Upper lobe of right lung (tissue), 1 donor: ENCODE data around the gene CHKB. TPM values are rescaled to one million over a fixed set of nuclear protein-coding genes. Genes with fewer than 3 reads are reported as not detected.

Experiments
- ATAC-seq: fragments of 200-7000 bp; cut with Tn5 transposase; one replicate; pipeline ENCODE4 v1.9.1; 2020; ENCODE audit warnings: mild to moderate bottlenecking, moderate library complexity
- DNase-seq: peaks from one replicate; pipeline ENCODE4 v3.0.0-alpha.2; 2020
- H3K27ac ChIP-seq: fragments of 200-600 bp; one replicate; pipeline ENCODE4 v1.8.0; 2022
- H3K27me3 ChIP-seq: fragments of 200-600 bp; one replicate; pipeline ENCODE4 v1.8.0; 2022; ENCODE audit warnings: mild to moderate bottlenecking
- H3K36me3 ChIP-seq: fragments of 200-600 bp; one replicate; pipeline ENCODE4 v1.8.0; 2022
- H3K4me1 ChIP-seq: fragments of 200-600 bp; one replicate; pipeline ENCODE4 v1.8.0; 2022
- H3K4me3 ChIP-seq: fragments of 200-600 bp; one replicate; pipeline ENCODE4 v1.8.0; 2022; ENCODE audit warnings: mild to moderate bottlenecking
- H3K9me3 ChIP-seq: fragments of 200-600 bp; one replicate; pipeline ENCODE4 v1.8.0; 2022
- intact Hi-C: fragments of 100-400 bp; cut with DNase I; formaldehyde crosslinking; loops from one replicate; pipeline ENCODE4 v1.11.0; 2022
- total RNA-seq: library from RNA; stranded (reverse); fragmentation: NEBNext Ultra II Directional; extraction: Animal tissue kit (Norgen Biotek cat#: 25700); gene quantifications from one replicate; pipeline ENCODE4 v1.2.1, GENCODE V29; 2021
- TF ChIP-seq, protein P1 (sequence below): fragments of 200-600 bp; IDR thresholded peaks from one replicate; pipeline ENCODE4 v1.8.0; 2022; ENCODE audit warnings: antibody characterized with exemption
- donor health status: DM: no; HTN: yes; CAD: no; lungs with severe emphysema.

The CHKB gene
- total RNA-seq, 1 donor from 2014 or later, result 66.7 TPM

- no peaks in the 10 kb centered on the region for H3K27me3 ChIP-seq
- no peaks in the 10 kb centered on the region for H3K9me3 ChIP-seq
- peaks cover 11% of the 10 kb centered on the region for H3K4me1 ChIP-seq
- H3K36me3 ChIP-seq, result no peaks in the 10 kb centered on the region
- intact Hi-C loops, result no loop called here
- peak overlapping the region; percentile 55 for H3K27ac ChIP-seq
- ATAC-seq (no peak), DNase-seq (peak; percentile 68)
- H3K4me3 ChIP-seq, result peak overlapping the region; percentile 65
- TF ChIP-seq, protein P1, sequence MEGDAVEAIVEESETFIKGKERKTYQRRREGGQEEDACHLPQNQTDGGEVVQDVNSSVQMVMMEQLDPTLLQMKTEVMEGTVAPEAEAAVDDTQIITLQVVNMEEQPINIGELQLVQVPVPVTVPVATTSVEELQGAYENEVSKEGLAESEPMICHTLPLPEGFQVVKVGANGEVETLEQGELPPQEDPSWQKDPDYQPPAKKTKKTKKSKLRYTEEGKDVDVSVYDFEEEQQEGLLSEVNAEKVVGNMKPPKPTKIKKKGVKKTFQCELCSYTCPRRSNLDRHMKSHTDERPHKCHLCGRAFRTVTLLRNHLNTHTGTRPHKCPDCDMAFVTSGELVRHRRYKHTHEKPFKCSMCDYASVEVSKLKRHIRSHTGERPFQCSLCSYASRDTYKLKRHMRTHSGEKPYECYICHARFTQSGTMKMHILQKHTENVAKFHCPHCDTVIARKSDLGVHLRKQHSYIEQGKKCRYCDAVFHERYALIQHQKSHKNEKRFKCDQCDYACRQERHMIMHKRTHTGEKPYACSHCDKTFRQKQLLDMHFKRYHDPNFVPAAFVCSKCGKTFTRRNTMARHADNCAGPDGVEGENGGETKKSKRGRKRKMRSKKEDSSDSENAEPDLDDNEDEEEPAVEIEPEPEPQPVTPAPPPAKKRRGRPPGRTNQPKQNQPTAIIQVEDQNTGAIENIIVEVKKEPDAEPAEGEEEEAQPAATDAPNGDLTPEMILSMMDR, result no peak
These were observed 44.4 kb upstream of the CHKB start for GRCh38 chr22:50626850-50627641.

DNA sequence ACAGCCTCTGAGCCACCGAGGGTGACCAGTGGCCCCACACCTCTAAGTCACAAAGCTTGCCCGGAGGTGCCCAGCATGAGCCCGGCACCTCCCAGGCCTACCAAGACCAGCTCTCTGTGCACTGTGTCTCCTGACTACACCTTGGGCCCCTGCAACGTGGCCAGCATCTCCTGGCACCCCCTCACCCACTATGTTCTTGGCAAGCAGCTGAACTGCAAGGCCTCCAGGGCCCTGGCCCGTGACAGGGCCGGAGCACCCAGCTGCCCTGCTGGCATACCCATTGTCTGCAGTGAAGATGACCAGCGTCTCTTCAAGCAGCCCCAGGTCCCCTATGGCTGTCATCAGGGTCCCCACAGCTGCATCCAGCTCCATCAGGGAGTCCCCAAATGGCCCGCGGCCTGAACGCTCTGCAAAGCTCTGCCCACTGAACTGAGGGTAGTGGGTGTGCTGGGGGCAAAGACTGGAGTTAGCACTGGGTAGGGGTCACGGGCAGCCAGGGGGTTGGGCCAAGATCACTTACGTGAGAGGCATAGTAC lies 43.7 kb upstream of the CHKB start:
- H3K36me3 ChIP-seq, result no peaks in the 10 kb centered on the region
- TF ChIP-seq, protein P1, result no peak
- intact Hi-C loops, result no loop called here
- H3K27me3 ChIP-seq, result no peaks in the 10 kb centered on the region
- H3K9me3 ChIP-seq, result no peaks in the 10 kb centered on the region
- no peak overlapping the region for H3K27ac ChIP-seq
- ATAC-seq (no peak), DNase-seq (peak; percentile 63)
- H3K4me1 ChIP-seq, result peaks cover 15% of the 10 kb centered on the region
- no peak overlapping the region for H3K4me3 ChIP-seq

- Histone ChIP-seq H3K27me3 (no peaks in the 10 kb centered on the region), H3K9me3 (no peaks in the 10 kb centered on the region), H3K36me3 (no peaks in the 10 kb centered on the region), H3K4me3 (no peak overlapping the region), H3K27ac (no peak overlapping the region), H3K4me1 (peaks cover 19% of the 10 kb centered on the region)
- peak; percentile 65 for DNase-seq
- intact Hi-C loops, result no loop called here
- no peak for ATAC-seq
- TF ChIP-seq, protein P1, result peak; percentile 14
These were observed 43.1 kb upstream of the CHKB start for GRCh38 chr22:50625568-50626313.

- H3K27me3 ChIP-seq, result no peaks in the 10 kb centered on the region
- no peak overlapping the region for H3K4me3 ChIP-seq
- peak; percentile 62 for DNase-seq
- no peaks in the 10 kb centered on the region for H3K9me3 ChIP-seq
- H3K27ac ChIP-seq, result no peak overlapping the region
- intact Hi-C loops, result no loop called here
- peaks cover 24% of the 10 kb centered on the region for H3K4me1 ChIP-seq
- TF ChIP-seq, protein P1, result no peak
- ATAC-seq, result no peak
- no peaks in the 10 kb centered on the region for H3K36me3 ChIP-seq
These were observed 42.5 kb upstream of the CHKB start for GRCh38 chr22:50625131-50625567.

DNA sequence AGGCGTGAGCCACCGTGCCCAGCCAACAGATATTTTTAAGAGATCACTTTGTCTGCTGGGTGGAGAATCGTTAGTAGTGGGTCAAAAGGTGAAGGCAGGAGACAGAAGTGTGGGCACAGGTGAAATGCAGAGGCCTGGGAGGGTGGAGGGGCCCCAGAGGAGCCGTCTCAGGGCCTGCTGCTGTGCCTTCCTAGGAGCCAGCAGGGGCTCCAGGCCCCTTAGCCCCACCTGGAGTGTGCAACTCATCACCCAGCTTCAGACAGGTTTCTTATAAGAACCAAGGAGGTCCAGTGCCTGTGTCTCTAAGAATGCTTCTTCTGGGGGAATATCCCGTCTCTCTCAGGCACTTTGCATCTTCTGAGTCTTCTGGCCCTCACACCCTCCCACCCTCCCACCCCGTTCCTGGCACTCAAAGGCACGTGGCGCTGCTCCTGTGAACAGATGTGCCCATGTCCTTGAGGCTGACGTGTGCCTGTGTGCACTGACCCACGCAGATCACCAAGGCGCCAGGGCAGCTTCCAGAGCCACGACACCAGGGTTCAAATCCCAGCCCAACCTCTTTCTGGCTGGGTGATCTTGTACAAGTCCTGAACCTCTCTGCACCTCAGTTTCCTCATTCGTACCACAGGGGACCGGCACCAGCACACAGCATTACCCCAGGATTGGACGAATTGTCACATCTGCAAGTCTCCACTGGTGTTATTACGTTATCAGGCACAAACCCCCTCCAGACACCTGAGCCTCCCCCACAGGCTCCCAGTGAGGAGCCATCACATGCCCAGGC lies 41.9 kb upstream of the CHKB start:
- intact Hi-C loops, result no loop called here
- H3K4me1 ChIP-seq, result peaks cover 30% of the 10 kb centered on the region
- H3K27ac ChIP-seq, result no peak overlapping the region
- no peaks in the 10 kb centered on the region for H3K9me3 ChIP-seq
- TF ChIP-seq, protein P1, result no peak
- no peaks in the 10 kb centered on the region for H3K27me3 ChIP-seq
- ATAC-seq (no peak), DNase-seq (peak; percentile 51)
- no peaks in the 10 kb centered on the region for H3K36me3 ChIP-seq
- H3K4me3 ChIP-seq, result no peak overlapping the region
